Midbrain (tissue), 1 donor: ENCODE results near the gene DLGAP1.
"Not testable (repeated sequence)": the region's sequence is repeated elsewhere in the genome, so short reads cannot be mapped to it uniquely, and the experiment has no call there.

ENCODE experiments used
- DNase-seq: peaks from one replicate; lab custom pipeline; 2025; lab: John Stamatoyannopoulos, UW

Gene DLGAP1

DNA sequence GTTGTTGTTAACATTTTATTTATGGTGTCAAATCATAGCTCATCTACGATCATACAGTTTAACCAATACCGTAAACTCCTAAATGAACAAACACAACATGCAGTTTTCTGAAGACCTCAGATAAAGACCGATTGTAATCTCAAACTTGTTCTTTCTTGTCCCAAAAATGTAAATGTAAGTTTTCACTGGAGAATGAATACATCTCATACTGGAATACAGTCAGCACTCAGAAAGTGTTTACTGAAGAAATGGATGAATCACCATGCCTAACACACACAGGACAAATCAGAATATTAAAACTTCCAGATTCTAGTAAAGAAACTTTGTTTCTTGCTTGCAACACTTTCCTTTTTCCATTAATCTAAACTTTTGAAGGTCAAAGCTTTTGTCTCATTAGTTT lies 380.5 kb downstream of the DLGAP1 start:
- no peak for DNase-seq

DNA sequence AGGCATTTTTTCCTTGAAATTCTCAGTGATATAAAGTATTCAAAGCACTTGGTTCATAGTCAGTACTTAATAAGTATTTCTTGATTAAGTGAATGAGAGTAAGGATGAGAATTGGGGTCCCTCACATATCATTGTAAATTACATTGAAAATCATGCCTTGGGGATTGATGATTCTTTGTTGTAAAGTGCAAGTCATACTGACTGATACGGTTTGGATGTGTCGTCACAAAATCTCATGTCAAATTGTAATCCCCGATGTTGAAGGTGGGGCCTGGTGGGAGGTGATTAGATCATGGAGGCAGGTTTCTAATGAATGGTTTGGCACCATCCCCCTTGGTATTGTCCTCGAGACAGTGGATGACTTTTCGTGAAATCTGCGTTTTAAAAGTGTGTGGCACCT lies 385.9 kb downstream of the DLGAP1 start:
- no peak for DNase-seq

DNA sequence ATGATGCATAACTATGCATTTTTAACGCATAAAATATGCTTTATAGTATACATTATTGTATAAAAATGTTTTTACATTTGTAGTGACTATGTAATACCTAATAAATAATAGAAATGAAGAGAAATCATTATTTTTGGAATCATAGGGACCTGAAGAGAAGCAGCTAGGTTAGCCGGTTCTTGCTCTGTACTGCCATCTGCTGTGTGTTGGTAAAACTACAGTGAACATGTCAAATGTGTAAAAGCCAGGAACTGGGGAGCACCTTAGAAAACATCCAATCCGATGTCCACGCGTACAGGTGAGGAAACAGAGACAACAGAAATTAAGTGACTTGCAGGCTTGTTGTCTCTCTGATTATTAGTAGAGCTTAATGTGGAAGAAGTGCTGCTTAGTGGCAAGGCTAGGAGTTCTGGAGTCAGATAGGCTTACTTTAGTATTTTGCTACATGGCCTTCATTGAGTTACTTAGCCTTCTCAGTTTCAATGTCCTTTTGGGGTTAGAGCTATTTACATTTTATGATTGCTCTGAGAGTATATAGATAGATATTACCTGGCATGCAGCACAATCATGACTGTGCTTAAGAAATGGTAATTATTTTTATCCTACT lies 386.5 kb downstream of the DLGAP1 start:
- DNase-seq = peak; percentile 29

DNA sequence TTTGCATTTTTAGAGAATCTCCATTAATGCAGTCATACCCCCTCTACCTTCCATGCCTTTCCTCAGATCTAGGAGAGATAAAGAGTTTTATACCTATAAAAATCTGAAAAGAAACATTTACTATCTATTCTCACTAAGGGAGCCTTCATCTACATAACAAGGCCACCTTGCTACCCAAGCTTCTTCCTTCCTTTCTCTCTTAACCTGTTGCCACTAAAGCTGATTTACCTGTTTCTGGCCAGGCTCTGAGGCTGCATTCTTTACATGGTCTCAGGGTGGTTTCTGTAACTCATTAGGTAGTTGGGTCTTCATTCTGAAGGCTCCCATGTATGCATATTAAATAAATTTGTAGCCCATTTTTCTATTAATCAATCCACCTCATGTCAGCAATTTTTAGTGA lies 391.6 kb downstream of the DLGAP1 start:
- DNase-seq = no peak

DNA sequence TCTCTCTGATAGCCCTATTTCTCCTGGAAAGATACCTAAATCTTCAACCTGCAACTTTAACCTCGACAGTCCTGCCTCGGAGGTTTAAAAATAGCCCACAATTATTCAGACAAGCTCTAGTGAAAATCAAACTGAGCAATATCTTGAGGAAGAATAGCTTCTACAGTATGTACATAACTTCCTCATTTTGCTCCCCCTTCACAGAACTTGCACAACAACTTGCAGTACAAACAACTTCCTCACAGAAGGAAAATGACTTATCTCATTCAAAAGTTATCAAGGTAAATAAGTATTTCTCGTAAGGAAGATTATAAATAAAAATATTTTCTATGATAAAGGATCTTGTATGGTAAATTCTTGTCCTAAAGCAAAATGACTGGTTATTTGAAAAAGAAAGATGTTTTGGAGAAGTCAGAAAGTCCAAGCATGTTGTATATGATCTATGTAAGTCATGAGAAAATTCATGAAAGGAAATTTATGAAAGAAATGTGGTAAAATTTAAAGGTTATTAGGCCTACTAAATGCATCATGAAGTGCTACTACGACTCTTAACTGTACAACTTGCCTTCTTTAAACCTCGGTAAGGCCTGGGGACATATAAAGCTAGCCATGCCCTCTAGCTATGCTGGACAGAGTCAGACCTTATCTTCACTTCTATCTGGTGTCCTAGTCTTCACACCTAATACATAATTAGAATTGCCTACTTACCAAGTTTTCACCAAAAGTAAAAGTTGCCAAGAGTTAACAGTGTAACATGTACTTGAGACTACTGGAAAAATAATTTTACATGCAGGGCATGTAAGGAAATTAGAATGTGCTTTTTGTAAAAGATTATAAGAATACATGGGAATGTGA lies 394.5 kb downstream of the DLGAP1 start:
- no peak for DNase-seq

DNA sequence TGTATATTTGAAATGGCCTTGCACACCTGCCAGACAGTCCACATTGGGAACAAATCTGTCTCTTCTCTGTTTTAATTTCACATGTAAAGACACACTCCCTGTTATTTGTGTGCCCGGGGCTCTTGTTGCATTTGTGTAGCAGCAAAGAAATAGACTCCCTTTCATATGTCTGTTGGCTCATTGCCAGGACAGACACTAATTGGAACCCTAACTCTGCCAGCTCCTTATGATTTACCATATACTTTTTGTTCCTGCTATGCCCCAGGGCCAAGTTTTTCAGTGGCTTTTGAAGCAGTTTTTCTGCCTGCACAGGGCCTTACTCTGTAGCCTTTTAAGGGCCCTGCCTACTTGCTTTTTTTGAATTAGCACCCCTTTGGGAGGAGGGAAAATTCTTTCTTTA lies 396.9 kb downstream of the DLGAP1 start:
- no peak for DNase-seq

DNA sequence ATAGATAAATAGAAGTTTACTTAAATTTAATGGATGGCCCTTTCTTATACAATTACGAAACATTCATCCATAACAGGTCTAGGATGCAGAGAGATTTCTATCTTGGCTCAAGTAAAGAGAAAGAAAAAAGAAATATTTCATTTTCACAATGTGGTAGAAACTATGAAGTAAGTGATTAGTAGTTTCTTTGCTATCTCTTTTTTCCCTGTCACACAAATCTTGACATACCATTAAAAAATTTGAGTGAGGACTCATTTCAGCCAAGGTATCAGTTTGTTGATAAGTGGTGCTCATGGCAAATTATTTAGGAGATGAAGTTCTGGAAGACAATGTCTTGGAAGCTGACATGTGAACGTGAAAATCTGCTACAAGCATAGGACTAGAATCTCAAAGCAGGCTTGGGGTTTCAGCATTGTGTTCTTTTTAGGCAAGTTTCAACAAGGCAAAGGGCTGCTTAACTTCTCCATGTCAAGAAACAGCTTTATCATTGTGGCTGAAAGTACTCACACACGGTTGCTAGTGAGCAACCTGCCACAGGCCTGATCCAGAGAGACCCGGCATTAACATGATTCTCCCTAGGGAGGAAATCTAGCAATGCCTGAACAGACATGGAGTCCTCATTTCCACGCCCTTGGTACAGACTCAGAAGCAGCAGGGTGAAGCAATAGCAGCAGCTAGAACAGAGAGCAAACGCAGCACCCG lies 414.6 kb downstream of the DLGAP1 start:
- no peak for DNase-seq

DNA sequence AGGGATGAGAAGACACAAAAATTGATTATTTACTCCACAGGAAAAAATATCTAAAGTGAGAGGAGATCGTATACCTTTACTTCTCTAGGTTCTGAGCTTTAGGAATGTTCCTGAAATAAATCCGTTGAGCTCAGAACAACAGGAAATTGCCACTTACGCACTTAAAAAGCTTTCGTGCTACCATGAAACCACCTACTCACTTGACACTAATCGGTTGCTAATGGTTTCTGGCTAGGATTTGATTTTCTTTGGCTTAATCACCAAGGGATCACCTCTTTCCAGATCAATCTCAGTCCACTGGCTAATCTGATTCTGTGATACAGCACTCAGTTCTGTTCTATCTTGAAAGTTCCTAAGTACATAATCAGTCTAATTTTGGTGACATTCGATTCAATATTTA lies 419.6 kb downstream of the DLGAP1 start:
- no peak for DNase-seq

DNA sequence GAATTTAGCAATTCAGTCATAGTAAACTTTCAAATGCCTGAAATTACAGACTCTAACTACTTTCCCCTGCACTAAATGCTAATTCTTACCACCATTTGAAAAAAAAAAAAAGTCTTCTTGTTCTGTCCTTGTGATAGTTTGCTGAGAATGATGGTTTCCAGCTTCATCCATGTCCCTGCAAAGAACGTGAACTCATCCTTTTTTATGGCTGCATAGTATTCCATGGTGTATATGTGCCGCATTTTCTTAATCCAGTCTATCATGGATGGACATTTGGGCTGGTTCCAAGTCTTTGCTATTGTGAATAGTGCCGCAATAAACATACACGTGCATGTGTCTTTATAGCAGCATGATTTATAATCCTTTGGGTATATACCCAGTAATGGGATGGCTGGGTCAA lies 420.3 kb downstream of the DLGAP1 start:
- not testable (repeated sequence) for DNase-seq

DNA sequence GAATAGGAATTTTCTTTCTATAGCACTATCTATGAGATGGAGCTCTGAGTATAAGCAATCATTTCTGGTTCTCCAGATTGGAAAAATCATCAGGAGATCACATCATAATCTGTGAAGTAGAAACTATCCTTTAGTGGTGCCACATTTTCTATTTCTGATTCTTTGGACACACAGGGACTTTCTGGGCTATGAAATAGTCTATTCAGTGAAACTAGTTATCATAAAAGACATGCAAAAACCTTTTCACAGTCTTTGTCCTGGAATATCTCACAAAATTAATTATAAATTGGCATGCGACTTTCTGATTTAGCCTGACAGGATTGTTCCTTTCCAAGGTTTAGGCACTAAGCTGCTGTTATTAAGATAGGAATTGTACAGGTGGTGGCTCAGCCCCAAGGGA lies 428.6 kb downstream of the DLGAP1 start:
- DNase-seq = no peak

DNA sequence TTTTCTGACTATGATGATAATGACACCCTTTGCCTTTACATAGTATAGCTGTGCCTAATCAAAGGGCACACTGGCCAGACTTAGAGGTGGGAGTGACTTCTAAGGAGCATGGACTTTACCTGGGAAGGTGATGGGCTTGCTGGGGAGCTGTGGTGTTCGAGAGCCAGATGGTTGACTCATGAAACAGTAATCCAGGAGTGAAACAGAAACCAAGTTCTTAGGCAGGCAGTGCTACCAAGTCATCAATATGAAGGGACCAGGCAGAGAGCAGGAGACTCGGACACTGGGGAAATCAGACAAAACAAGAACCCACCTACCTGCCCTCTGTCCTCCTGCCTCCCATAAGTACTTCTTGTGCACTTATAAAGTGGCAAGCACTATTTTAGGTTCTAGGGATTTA lies 430.4 kb downstream of the DLGAP1 start:
- no peak for DNase-seq

DNA sequence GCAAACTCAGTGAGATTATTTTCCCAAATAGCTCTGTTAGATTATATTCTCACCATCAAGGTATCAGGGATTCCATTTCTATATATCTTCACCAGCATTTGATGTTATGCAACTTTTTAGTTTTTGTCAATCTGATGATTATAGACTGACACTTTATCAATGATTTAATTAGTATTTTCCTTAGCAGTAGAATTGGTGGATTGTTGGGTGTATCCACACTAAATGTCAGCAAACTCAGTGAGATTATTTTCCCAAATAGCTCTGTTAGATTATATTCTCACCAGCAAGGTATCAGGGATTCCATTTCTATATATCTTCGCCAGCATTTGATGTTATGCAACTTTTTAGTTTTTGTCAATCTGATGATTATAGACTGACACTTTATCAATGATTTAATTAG lies 432.4 kb downstream of the DLGAP1 start:
- DNase-seq = not testable (repeated sequence)

DNA sequence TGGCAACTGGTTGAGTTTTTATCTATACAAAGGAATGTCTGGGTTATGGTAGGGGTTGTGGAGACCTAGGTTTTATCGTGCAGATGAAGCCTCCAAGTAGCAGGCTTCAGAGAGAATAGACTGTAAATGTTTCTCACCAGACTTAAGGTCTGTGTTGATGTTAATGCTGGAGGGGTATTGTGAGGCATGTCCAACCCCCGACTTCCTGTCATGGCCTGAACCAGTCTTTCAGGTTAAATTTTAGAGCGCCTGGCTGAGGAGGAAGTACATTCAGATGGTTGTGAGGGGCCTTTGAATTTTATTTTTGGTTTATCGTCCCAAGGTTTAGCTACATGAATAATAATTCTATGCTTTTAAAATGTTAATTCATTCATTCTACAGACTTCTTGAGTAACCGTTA lies 435.1 kb downstream of the DLGAP1 start:
- no peak for DNase-seq

DNA sequence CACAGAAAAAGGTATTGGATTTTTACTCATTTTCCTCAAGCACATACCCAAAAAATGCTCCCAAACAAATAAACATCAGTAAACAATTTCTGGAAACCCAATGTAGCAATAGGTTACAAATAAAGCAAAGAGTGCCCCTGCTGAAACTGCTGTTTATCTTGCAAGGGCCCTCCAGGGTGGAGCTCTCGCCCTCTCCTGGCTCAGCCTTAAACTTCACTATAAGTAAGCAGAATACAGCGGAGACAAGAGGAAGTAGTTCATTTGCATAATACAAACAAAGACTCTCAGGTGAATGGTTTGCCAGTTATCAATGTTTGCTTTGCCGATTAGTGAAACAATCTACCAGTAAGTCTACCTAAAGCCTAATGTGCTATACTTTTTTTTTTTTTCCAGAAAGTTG lies 437.6 kb downstream of the DLGAP1 start:
- no peak for DNase-seq

DNA sequence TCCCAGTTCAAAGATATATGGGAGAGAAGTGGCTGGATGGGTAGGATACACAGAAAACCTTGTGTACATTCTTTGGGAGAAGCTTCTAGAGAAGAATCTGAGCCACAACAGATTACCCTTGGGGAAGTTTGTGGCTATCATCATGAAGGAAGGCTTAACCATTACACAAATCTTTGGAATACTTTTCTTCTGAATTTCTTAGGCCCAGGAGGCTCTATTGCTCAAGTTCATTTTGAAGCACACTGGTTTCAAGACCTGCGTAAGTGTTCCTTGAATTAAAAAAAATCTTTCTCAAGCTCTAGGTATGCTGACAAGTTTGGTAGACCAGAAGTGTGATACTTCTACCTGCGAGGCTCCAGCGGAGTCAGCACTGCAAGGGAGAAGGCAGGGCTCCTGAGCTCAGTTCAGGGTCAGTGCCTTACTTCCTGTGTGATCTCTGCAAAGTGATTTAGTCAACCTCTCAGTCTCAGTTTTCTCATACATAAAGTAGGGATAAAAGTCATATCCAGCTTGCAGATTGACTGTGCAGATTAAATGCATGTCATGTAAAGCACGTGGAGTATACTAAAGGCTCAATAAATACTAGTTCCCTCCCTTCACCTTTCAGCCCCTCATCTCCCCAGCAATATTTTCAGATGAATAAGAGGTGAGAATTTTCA lies 438.6 kb downstream of the DLGAP1 start:
- no peak for DNase-seq

DNA sequence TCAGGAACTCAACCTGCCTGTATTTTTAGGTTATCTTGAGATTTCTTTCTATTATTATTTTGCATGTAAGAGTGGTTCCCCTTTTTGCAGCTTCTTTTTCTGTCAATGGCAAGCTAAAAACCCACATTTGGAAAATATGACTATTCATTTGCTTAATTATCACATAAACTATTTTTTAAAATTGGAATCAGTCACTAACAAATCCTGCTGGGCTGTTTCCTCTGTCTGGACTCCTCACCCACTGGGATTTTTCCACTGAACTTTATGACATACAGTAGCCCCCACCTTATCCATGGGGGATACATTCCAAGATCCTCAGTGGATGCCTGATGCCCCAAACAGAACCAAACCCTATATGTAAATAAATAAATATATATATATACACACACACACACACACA lies 447.3 kb downstream of the DLGAP1 start:
- no peak for DNase-seq

DNA sequence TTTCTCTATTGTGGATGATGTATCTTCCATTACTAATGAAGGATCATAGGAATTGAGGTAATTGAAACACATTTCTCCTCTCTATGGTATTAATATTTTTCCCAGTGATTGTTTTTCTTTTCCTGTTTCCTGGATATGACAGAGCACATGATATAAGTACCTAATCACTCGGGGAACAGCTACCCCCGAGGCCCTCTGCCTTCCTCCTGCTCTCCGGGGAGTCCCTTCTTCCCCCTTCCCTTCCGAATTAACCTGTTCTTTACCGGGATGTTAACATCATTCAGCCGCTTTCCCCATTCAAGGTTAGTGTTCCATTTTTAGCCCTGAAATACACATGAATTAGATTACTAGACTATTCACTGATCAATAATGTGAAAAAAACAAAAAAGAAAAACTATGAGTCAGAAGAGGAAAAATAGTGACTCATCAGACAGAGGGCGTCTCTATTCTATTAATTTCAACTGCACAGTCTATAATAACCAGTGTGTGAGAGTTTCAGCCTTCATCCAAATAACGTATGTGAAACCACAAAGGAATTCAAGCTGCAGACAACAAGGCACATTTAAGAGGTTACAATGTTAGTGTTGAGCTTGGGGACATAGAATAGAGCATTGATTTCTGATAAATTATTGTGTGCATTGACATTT lies 450.8 kb downstream of the DLGAP1 start:
- no peak for DNase-seq

DNA sequence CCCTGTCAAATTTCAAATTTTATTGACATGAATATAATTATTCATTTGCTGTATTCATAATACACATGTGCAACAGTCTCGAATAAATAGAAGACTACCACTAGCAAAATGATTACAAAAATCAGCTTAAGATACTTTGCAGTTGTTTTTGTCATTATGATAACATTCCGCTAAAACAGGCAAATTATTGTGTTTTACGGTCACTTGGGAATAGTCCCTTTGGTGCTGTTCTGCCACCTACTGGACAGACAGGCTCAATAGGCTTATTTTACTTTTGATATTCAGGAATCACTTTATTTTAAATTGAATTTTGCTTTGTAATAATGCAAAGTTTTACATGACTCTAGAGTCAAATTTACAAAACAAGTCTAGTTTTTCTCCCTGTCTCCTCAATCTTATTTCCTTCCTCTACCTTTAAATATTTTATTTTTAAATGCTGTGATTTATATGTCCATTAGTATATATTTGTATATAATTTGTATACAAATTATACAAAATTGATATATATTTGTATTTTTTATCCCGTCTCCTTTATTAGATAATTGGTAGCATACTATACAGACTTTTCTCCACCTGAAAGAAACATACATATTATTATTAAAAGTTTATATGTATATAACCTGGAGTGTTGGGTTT lies 456.3 kb downstream of the DLGAP1 start:
- DNase-seq = peak; percentile 50

DNA sequence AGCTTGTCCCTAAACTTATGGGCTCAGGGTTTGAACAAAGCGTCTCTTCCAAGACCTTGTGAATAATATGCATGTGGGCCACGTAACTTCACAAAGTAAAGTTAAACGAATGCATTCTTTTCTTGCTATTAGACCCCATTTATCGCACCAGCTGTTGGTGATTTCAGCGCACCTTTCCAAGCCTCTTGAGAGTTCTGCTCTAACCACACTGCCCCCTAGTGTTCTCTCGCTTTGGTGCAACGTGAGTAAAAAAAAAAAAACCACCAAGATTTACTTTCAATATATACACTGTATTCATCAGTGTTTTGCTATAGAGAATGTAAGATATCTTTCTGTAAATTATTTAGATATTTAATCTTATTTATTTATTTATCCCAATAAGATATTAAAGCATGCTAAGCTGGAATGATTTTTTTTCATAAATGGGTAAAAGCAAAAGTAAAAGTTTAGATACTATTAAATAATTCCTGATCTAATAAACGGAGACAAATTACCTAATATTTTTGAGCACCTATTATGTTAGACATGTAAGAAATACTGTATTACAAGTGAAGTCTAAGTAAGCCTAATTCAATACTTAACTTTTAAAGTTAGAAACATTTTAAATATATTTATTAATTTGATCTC lies 459.5 kb downstream of the DLGAP1 start:
- peak; percentile 78 for DNase-seq

DNA sequence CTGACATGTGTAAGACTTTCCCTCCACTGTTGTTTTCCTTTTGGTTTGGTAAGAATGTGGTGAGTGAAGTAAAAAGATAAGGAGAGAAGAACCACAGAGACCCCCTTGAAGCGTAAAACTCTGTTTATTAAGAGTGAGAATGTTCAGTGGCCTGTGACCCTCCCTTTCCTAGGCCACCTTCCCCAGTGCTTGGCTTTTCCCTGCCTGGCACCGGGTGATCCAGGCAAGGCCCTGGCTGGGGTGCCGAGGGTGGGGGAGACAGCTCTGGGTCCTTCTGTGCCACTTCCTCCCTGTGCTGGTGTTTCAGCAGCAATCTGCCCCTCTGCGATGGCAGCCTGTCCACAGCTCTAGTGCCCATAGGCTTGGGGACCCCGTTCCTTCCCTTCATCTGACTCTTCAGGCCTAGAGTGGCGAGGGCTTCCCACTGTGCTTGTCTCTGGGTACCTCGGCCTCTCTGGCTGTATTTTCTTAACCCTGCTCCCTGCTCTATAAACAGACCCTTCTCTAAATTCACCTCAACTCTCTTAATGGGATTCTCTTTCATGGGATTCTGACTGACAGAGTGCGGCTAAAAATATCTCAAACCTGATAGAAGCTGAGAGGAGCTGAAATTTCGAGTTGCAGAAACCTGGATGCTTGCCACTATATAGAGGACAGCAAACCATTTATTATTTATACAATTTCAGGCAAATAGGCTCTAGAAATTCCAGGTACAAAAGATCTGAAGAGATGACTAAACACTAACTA lies 461.0 kb downstream of the DLGAP1 start:
- no peak for DNase-seq
